HepG2 (cell line): ENCODE data around the gene TEKT2. TPM values are rescaled to one million over a fixed set of nuclear protein-coding genes. Genes with fewer than 3 reads are reported as not detected.

Experiments
- ATAC-seq: fragments of 200-7000 bp; cut with Tn5 transposase; 3 replicates; pipeline ENCODE4 v1.9.1; 2020; ENCODE audit warnings: mild to moderate bottlenecking, moderate library complexity
- BruUV-seq: library from RNA; stranded (reverse); fragments of 400-500 nt; replicated peaks from 2 replicates; lab custom pipeline; 2021; lab: Mats Ljungman, UMichigan
- CTCF ChIA-PET: fragments of 300-600 bp; formaldehyde crosslinking; extraction: SDS; loops from one replicate; lab custom pipeline; 2021; ENCODE audit warnings: low total read pairs, inconsistent platforms, low intra/inter-chr PET ratio; lab: Yijun Ruan, JAX
- POLR2A ChIA-PET: fragments of 350-600 bp; sonication (Branson Sonifier 250); formaldehyde crosslinking; loops from one replicate; lab custom pipeline; 2020; ENCODE audit warnings: antibody characterized with exemption, inconsistent platforms; lab: Yijun Ruan, JAX
- DNase-seq: peaks from one replicate; pipeline ENCODE4 v3.0.0-alpha.2; 2015; ENCODE audit warnings: low spot score
- FAIRE-seq: peaks from 3 replicates; lab custom pipeline; 2011; peaks lifted over from hg19 to GRCh38; lab: Jason Lieb, UNC
- H2AFZ ChIP-seq: one replicate; pipeline ENCODE4 v1.6.1; 2011; ENCODE audit warnings: low read length, inconsistent platforms
- H3K27ac ChIP-seq: fragments of 300-600 bp; 3 replicates; pipeline ENCODE4 v1.8.0; 2011; ENCODE audit warnings: mixed run types, mild to moderate bottlenecking, mixed read lengths, low read length, inconsistent platforms; ENCODE audit not compliant: insufficient read depth; ENCODE audit errors: extremely low read length
- H3K27me3 ChIP-seq, 2 experiments: fragments of 200-600 bp in 1 of 2; 2 replicates in 1 of 2; 3 replicates in 1 of 2; pipeline versions ENCODE4 v1.6.0 to v1.8.0; 2011; ENCODE audit warnings: low read length in 2 of 2, mild to moderate bottlenecking in 2 of 2, moderate library complexity in 2 of 2, inconsistent platforms in 1 of 2; ENCODE audit not compliant: insufficient read depth in 2 of 2, control insufficient read depth in 1 of 2
- H3K36me3 ChIP-seq, 2 experiments: fragments of 200-600 bp in 1 of 2; replicated peaks in 1 of 2; 2 replicates in 1 of 2; 3 replicates in 1 of 2; pipeline versions ENCODE4 v1.5.1 to v1.8.0; 2011; ENCODE audit warnings: low read length in 2 of 2, inconsistent platforms in 1 of 2; ENCODE audit not compliant: insufficient read depth in 2 of 2, control insufficient read depth in 1 of 2
- H3K4me1 ChIP-seq: 2 replicates; pipeline ENCODE4 v1.5.1; 2012; ENCODE audit warnings: low read length, inconsistent platforms; ENCODE audit not compliant: insufficient read depth
- H3K4me2 ChIP-seq: 2 replicates; pipeline ENCODE4 v1.6.0; 2011; ENCODE audit warnings: low read depth, low read length, inconsistent platforms
- H3K4me3 ChIP-seq, 3 experiments: fragments of 200-600 bp in 1 of 3; sonication (generic), shearing (Covaris generic) in 1 of 3; replicated peaks in 1 of 3; 2 replicates each; pipeline ENCODE4 v1.5.1; 2011 to 2016; ENCODE audit warnings: low read length in 3 of 3, inconsistent platforms in 2 of 3, low read depth in 2 of 3, mild to moderate bottlenecking in 2 of 3, control low read depth in 1 of 3, mixed read lengths in 1 of 3; ENCODE audit not compliant: insufficient read depth in 1 of 3
- H3K79me2 ChIP-seq: one replicate; pipeline ENCODE4 v1.6.1; 2011; ENCODE audit warnings: low read length, inconsistent platforms; ENCODE audit not compliant: insufficient read depth
- H3K9ac ChIP-seq: 2 replicates; pipeline ENCODE4 v1.6.0; 2011; ENCODE audit warnings: mild to moderate bottlenecking, low read depth, low read length, inconsistent platforms; ENCODE audit not compliant: insufficient read depth
- H3K9me3 ChIP-seq: 2 replicates; pipeline ENCODE4 v1.5.1; 2012; ENCODE audit warnings: mild to moderate bottlenecking, low read length
- H4K20me1 ChIP-seq: 2 replicates; pipeline ENCODE4 v1.6.0; 2011; ENCODE audit warnings: inconsistent platforms, mild to moderate bottlenecking, low read length, moderate library complexity; ENCODE audit not compliant: insufficient read depth
- BORCS8-MEF2B ChIP-seq: sonication (generic); formaldehyde crosslinking; IDR thresholded peaks from 2 replicates; pipeline ENCODE4 v1.8.0; 2022; ENCODE audit warnings: mild to moderate bottlenecking, missing genetic modification reagents
- CSRNP2 ChIP-seq: sonication (generic); formaldehyde crosslinking; conservative IDR thresholded peaks from 2 replicates; pipeline ENCODE4 v1.8.0; 2022; ENCODE audit warnings: low read depth, missing genetic modification reagents
- FIP1L1 ChIP-seq: fragments of 200-400 bp; formaldehyde crosslinking; IDR thresholded peaks from 2 replicates; pipeline ENCODE4 v1.6.1; 2018; ENCODE audit warnings: low read depth, mild to moderate bottlenecking, low read length, moderate library complexity, borderline replicate concordance; ENCODE audit not compliant: insufficient read depth
- HNF4G ChIP-seq, 2 experiments: sonication (generic) in 1 of 2; formaldehyde crosslinking in 1 of 2; IDR thresholded peaks; 2 replicates each; pipeline versions ENCODE4 v1.4.0 to v1.6.1; 2011 to 2020; ENCODE audit warnings: borderline replicate concordance in 2 of 2, low read depth in 2 of 2, mild to moderate bottlenecking in 2 of 2, low read length in 1 of 2, missing genetic modification reagents in 1 of 2, moderate library complexity in 1 of 2
- LCORL ChIP-seq, 2 experiments: fragments of 450-650 bp in 1 of 2; sonication (generic) in 1 of 2; formaldehyde crosslinking in 1 of 2; IDR thresholded peaks; 2 replicates each; pipeline versions ENCODE4 v1.5.0 to v1.6.1; 2017 to 2020; ENCODE audit warnings: antibody characterized with exemption in 1 of 2, missing genetic modification reagents in 1 of 2
- U2AF1 ChIP-seq: fragments of 200-400 bp; formaldehyde crosslinking; optimal IDR thresholded peaks from 2 replicates; pipeline ENCODE3; 2017; ENCODE audit warnings: mild to moderate bottlenecking, low read depth, low read length
- ZNF362 ChIP-seq: sonication (generic); formaldehyde crosslinking; IDR thresholded peaks from 2 replicates; pipeline ENCODE4 v1.4.0; 2020; ENCODE audit warnings: missing genetic modification reagents, mild to moderate bottlenecking, borderline replicate concordance
- ZNF687 ChIP-seq: sonication (generic); formaldehyde crosslinking; IDR thresholded peaks from 2 replicates; pipeline ENCODE4 v1.5.1; 2020; ENCODE audit warnings: mild to moderate bottlenecking, missing genetic modification reagents, moderate library complexity
- WGBS: methylation state at CpG from one replicate; pipeline ENCODE4 v1.1.6; 2017; ENCODE audit warnings: low lambda C conversion rate; 5-methylcytosine and 5-hydroxymethylcytosine counted together
- in situ Hi-C: cut with HindIII; loops from 2 replicates; pipeline ENCODE4 v1.10.0; 2017; ENCODE audit warnings: low pct_unique_long_range_greater_than_20kb; ENCODE audit not compliant: extremely low pct_ligation_motif_present
- intact Hi-C: fragments of 100-400 bp; cut with micrococcal nuclease; formaldehyde crosslinking; loops from one replicate; pipeline ENCODE4 v1.10.0; 2022; ENCODE audit not compliant: unreplicated experiment
- polyA plus RNA-seq, 8 experiments: library from polyadenylated mRNA; depleted of rRNA in 3 of 8; stranded (reverse) in 7 of 8; unstranded in 1 of 8; fragments of >200 nt; fragmentation: Illumina TruSeq in 4 of 8; extraction: Trizol in 4 of 8; gene quantifications; 2 replicates each; pipeline versions ENCODE4 v1.2.1 to v1.2.3, GENCODE V29; 2011 to 2016; ENCODE audit warnings: low read depth in 4 of 8, missing spikeins in 1 of 8, mixed read lengths in 1 of 8; ENCODE audit not compliant: insufficient read depth in 1 of 8
- total RNA-seq, 5 experiments: library from RNA; depleted of rRNA; stranded (reverse); fragments of >200 nt; fragmentation: Illumina TruSeq; extraction: Trizol; gene quantifications; 2 replicates each; pipeline ENCODE4 v1.2.3, GENCODE V29; 2016; ENCODE audit warnings: low read depth in 1 of 5
- TF ChIP-seq, protein P1 (sequence below): IDR thresholded peaks from 2 replicates; pipeline ENCODE4 v1.6.1; 2012; ENCODE audit warnings: inconsistent platforms
- TF ChIP-seq, protein P2 (sequence below): sonication (generic); formaldehyde crosslinking; IDR thresholded peaks from 2 replicates; pipeline ENCODE4 v1.4.0; 2020; ENCODE audit warnings: missing genetic modification reagents

TEKT2 gene
- total and polyA plus RNA-seq, 2 of the 13 experiments (the other 11 are each of a cell fraction or from before 2014, with no cell fraction given) = 0.31 to 0.38 TPM

GRCh38 chr1:36101546-36101945 lies 17.7 kb downstream of the TEKT2 start (continued):
- TF ChIP-seq CSRNP2 (CRISPR knock-in tag) (no peak), U2AF1 (no peak)

DNA sequence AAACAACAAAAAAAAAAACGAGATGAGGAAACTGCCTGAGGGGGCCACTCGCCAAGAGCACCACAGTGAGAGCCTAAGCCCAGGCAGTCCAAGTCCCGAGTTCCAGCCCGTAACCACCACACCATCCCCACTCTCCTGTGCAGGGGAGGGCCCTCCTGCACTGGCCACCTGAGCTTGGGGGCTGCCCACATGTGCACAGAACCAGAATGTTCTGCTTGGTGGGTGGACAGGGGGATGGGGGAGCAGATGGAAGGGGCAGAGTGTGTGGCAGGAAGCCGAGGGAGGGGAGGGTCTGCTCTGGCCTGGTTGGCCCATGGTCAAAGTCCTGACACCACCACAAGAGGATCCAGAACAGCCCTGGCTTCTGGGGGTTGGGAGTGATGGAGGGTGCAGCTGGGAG lies 22.4 kb downstream of the TEKT2 start:
- intact Hi-C loops (no loop called here), in situ Hi-C loops (no loop called here)
- no peak overlapping the region for H2AFZ ChIP-seq
- no peaks in the 10 kb centered on the region for H3K36me3 ChIP-seq
- ChIA-PET CTCF (no interaction called here), POLR2A (interaction anchor here (0.7 to 1.9 kb wide), 3 partner anchors 9 to 759 kb away, joined by 3 to 7 read pairs (median 3); no protein-coding TSS in a partner anchor)
- H3K4me2 ChIP-seq = peak overlapping the region; percentile 81
- no peak overlapping the region for H3K9ac ChIP-seq
- FAIRE-seq = no peak
- peak; percentile 77 for ATAC-seq
- WGBS = 1% methylated on average over 5 of the region's 5 CpGs
- H3K9me3 ChIP-seq = no peaks in the 10 kb centered on the region
- H3K27me3 ChIP-seq = peaks cover 4 to 21% of the 10 kb centered on the region in 2 experiments; a peak in 4 of 5 replicates
- no peak for DNase-seq
- no peaks in the 10 kb centered on the region for H3K79me2 ChIP-seq
- no peaks in the 10 kb centered on the region for H4K20me1 ChIP-seq
- BruUV-seq = no TSS peak
- peaks cover 32% of the 10 kb centered on the region for H3K4me1 ChIP-seq
- peak overlapping the region in 2 of 3 experiments; percentile 34 to 66; a peak in 3 of 6 replicates for H3K4me3 ChIP-seq
- H3K27ac ChIP-seq = no peak overlapping the region
- TF ChIP-seq, protein P1, sequence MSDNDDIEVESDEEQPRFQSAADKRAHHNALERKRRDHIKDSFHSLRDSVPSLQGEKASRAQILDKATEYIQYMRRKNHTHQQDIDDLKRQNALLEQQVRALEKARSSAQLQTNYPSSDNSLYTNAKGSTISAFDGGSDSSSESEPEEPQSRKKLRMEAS = peak; percentile 25; the same call in 1 of the 2 replicates
- TF ChIP-seq ZNF687 (CRISPR knock-in tag) (peak; percentile 73), ZNF362 (CRISPR knock-in tag) (peak; percentile 76), LCORL (IDR thresholded peaks at IDR 0.05) (no peak), LCORL (CRISPR knock-in tag; IDR thresholded peaks at IDR 0.05) (0 out of 2 replicates have a peak, but pooled peaks have one; percentile 25), HNF4G (IDR thresholded peaks at IDR 0.05; ENCODE audit: borderline replicate concordance, low read depth, low read length) (0 out of 2 replicates have a peak, but pooled peaks have one; percentile 48), HNF4G (CRISPR knock-in tag; IDR thresholded peaks at IDR 0.05; ENCODE audit: borderline replicate concordance, low read depth) (no peak), FIP1L1 (no peak), BORCS8-MEF2B (CRISPR knock-in tag) (0 out of 2 replicates have a peak, but pooled peaks have one; percentile 46)
- TF ChIP-seq, protein P2, sequence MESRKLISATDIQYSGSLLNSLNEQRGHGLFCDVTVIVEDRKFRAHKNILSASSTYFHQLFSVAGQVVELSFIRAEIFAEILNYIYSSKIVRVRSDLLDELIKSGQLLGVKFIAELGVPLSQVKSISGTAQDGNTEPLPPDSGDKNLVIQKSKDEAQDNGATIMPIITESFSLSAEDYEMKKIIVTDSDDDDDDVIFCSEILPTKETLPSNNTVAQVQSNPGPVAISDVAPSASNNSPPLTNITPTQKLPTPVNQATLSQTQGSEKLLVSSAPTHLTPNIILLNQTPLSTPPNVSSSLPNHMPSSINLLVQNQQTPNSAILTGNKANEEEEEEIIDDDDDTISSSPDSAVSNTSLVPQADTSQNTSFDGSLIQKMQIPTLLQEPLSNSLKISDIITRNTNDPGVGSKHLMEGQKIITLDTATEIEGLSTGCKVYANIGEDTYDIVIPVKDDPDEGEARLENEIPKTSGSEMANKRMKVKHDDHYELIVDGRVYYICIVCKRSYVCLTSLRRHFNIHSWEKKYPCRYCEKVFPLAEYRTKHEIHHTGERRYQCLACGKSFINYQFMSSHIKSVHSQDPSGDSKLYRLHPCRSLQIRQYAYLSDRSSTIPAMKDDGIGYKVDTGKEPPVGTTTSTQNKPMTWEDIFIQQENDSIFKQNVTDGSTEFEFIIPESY = no peak
